Fibroblast of lung (primary cell): ENCODE measurements around the gene DSCAML1. TPM values are rescaled to one million over a fixed set of nuclear protein-coding genes. Genes with fewer than 3 reads are reported as not detected.

ENCODE experiments used
- DNase-seq, 2 donors: peaks; one replicate each; pipeline versions ENCODE4 v3.0.0 to v3.0.0-alpha.2; 2010; ENCODE audit warnings: low read depth in 2 of 2
- H2AFZ ChIP-seq: 2 replicates; pipeline ENCODE4 v1.5.1; 2012; ENCODE audit warnings: low read length, control low read depth, inconsistent platforms
- H3K27ac ChIP-seq: 2 replicates; pipeline ENCODE4 v1.5.1; 2011; ENCODE audit warnings: low read length, control low read depth; ENCODE audit not compliant: insufficient read depth
- H3K27me3 ChIP-seq: 2 replicates; pipeline ENCODE4 v1.5.1; 2011; ENCODE audit warnings: mild to moderate bottlenecking, low read length; ENCODE audit not compliant: control insufficient read depth, insufficient read depth
- H3K36me3 ChIP-seq: 2 replicates; pipeline ENCODE4 v1.5.1; 2011; ENCODE audit warnings: low read length; ENCODE audit not compliant: control insufficient read depth, insufficient read depth
- H3K4me1 ChIP-seq: 2 replicates; pipeline ENCODE4 v1.5.1; 2011; ENCODE audit warnings: low read length; ENCODE audit not compliant: control insufficient read depth, insufficient read depth; ENCODE audit errors: extremely low read depth
- H3K4me2 ChIP-seq: 2 replicates; pipeline ENCODE4 v1.5.1; 2011; ENCODE audit warnings: low read length, control low read depth; ENCODE audit not compliant: insufficient read depth; ENCODE audit errors: extremely low read depth
- H3K4me3 ChIP-seq, 4 experiments: fragments of 200-600 bp in 1 of 4; sonication (generic) in 1 of 4; replicated peaks in 1 of 4; 2 replicates each; pipeline ENCODE4 v1.5.1; 2011 to 2016; ENCODE audit warnings: low read length in 4 of 4, low read depth in 3 of 4, mild to moderate bottlenecking in 3 of 4, control low read depth in 2 of 4, inconsistent platforms in 1 of 4, mixed read lengths in 1 of 4; ENCODE audit not compliant: insufficient read depth in 1 of 4; ENCODE audit errors: control extremely low read depth in 1 of 4
- H3K79me2 ChIP-seq: 2 replicates; pipeline ENCODE4 v1.5.1; 2012; ENCODE audit warnings: mild to moderate bottlenecking, low read length, inconsistent platforms; ENCODE audit not compliant: control insufficient read depth, insufficient read depth
- H3K9ac ChIP-seq: 2 replicates; pipeline ENCODE4 v1.5.1; 2011; ENCODE audit warnings: mild to moderate bottlenecking, low read length, control low read depth; ENCODE audit not compliant: insufficient read depth
- H3K9me3 ChIP-seq: 2 replicates; pipeline ENCODE4 v1.5.1; 2012; ENCODE audit warnings: low read depth, low read length; ENCODE audit not compliant: control insufficient read depth, insufficient read depth
- H4K20me1 ChIP-seq: 2 replicates; pipeline ENCODE4 v1.5.1; 2011; ENCODE audit warnings: low read length; ENCODE audit not compliant: control insufficient read depth, insufficient read depth; ENCODE audit errors: extremely low read depth
- EZH2 ChIP-seq: IDR thresholded peaks from 2 replicates; pipeline ENCODE4 v1.5.1; 2012; ENCODE audit warnings: low read length, control low read depth, mild to moderate bottlenecking; ENCODE audit errors: missing control alignments
- polyA plus RNA-seq, 2 donors: library from polyadenylated mRNA; depleted of rRNA in 1 of 2; stranded (reverse) in 1 of 2; unstranded in 1 of 2; fragments of >200 nt; gene quantifications; 2 replicates each; pipeline ENCODE4 v1.2.1, GENCODE V29; 2011 to 2012; ENCODE audit warnings: missing spikeins in 1 of 2
- total RNA-seq: library from RNA; depleted of rRNA; stranded (reverse); fragments of >200 nt; gene quantifications from 2 replicates; pipeline ENCODE4 v1.2.1, GENCODE V29; 2014
- TF ChIP-seq, protein P1 (sequence below), 2 donors: IDR thresholded peaks in 1 of 2; conservative IDR thresholded peaks in 1 of 2; 1 replicate in 1 of 2; 2 replicates in 1 of 2; pipeline ENCODE4 v1.5.1; 2011 to 2012; ENCODE audit warnings: low read length in 2 of 2, control low read depth in 1 of 2, inconsistent platforms in 1 of 2, low read depth in 1 of 2, mild to moderate bottlenecking in 1 of 2

DSCAML1 gene
- total and polyA plus RNA-seq, 2 donors (not counting 1 experiment from before 2014, with no cell fraction given): not detected

DNA sequence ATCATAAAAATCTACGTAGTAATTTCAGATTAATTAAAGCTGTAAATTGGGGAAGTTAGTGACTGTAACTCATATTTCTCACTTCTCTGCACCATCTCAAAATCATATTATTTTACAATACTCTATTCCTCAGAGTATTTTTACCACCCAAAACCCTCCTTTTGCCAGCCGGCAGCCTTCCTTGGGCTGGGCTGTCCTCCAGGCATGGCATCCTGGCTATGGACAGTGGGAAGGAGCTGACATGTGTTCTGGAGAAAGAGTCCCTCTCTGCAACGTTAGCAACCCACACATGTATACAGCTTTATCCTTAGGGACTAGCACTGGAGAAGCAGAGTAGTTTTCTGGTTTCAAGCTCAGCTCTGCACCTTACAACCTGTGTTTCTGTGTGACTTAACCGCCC is 86.8 kb downstream of the DSCAML1 start:
- TF ChIP-seq, protein P1, sequence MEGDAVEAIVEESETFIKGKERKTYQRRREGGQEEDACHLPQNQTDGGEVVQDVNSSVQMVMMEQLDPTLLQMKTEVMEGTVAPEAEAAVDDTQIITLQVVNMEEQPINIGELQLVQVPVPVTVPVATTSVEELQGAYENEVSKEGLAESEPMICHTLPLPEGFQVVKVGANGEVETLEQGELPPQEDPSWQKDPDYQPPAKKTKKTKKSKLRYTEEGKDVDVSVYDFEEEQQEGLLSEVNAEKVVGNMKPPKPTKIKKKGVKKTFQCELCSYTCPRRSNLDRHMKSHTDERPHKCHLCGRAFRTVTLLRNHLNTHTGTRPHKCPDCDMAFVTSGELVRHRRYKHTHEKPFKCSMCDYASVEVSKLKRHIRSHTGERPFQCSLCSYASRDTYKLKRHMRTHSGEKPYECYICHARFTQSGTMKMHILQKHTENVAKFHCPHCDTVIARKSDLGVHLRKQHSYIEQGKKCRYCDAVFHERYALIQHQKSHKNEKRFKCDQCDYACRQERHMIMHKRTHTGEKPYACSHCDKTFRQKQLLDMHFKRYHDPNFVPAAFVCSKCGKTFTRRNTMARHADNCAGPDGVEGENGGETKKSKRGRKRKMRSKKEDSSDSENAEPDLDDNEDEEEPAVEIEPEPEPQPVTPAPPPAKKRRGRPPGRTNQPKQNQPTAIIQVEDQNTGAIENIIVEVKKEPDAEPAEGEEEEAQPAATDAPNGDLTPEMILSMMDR (conservative IDR thresholded peaks at IDR 0.05 in 1 of 2, IDR thresholded peaks at IDR 0.05 in 1 of 2; ENCODE audit: low read depth in 1 of 2, low read length in 2 of 2): no peak
- TF ChIP-seq EZH2: no peak
- H3K9ac ChIP-seq: no peak overlapping the region
- no peaks in the 10 kb centered on the region for H3K9me3 ChIP-seq
- no peak overlapping the region for H3K4me2 ChIP-seq
- no peaks in the 10 kb centered on the region for H3K79me2 ChIP-seq
- no peak overlapping the region for H3K27ac ChIP-seq
- H2AFZ ChIP-seq: no peak overlapping the region
- no peaks in the 10 kb centered on the region for H3K36me3 ChIP-seq
- H3K4me3 ChIP-seq: no peak overlapping the region
- H3K27me3 ChIP-seq: no peaks in the 10 kb centered on the region
- no peaks in the 10 kb centered on the region for H3K4me1 ChIP-seq
- DNase-seq: no peak
- no peaks in the 10 kb centered on the region for H4K20me1 ChIP-seq

DNA sequence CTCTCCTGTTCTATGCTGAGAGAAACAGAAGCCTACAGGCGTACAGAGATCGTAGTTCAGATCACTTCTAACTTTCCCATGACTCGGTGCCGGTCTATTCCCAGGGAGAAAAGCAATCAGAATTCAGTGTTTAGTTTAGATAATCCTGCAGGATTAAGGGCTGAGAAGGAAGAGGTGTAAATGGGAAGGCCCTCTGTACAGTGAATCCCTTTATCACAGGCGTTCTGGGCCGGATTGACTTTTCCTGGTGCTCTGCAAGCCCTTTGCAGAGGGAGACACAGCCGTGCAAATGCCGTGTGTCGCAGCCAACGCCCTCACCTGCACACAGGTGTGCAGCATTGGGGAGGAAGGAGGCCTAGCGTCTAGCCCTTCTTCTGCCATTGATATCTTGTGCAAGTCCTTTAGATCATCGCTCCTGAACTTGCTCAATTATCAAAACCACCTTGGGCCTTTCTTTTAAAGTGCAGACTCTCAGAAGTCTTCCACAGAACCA is 90.6 kb downstream of the DSCAML1 start:
- no peak for DNase-seq
- Histone ChIP-seq H3K27me3 (no peaks in the 10 kb centered on the region), H3K4me3 (no peak overlapping the region), H3K9me3 (no peaks in the 10 kb centered on the region), H4K20me1 (no peaks in the 10 kb centered on the region), H3K27ac (no peak overlapping the region), H3K36me3 (no peaks in the 10 kb centered on the region), H3K4me1 (no peaks in the 10 kb centered on the region), H3K4me2 (no peak overlapping the region), H3K79me2 (no peaks in the 10 kb centered on the region), H2AFZ (no peak overlapping the region), H3K9ac (no peak overlapping the region)
- no peak for TF ChIP-seq EZH2
- TF ChIP-seq, protein P1 (conservative IDR thresholded peaks at IDR 0.05 in 1 of 2, IDR thresholded peaks at IDR 0.05 in 1 of 2; ENCODE audit: low read depth in 1 of 2, low read length in 2 of 2): no peak

DNA sequence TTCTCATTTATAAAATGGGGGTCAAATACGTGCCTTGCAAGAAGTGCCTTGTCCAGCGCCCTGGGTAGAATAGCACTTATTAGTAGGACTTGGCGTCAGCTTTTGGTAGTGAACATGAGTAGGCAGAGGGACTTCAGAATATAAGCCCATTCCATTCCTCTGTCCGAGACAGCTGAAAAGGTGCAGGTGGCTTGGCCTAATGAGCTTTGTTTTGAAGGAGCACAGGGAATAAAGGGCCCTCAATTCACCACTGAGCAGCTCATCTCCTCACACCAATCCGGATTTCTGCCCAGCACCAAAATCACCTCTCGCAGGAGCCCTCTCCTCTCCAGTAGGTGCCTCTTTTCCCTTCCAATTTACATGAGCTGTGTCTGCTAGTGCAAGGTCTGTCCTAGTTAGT is 91.2 kb downstream of the DSCAML1 start:
- H3K79me2 ChIP-seq: no peaks in the 10 kb centered on the region

More for the DNA sequence above, 91.2 kb downstream of the DSCAML1 start:
- H3K27ac ChIP-seq: no peak overlapping the region
- H3K4me3 ChIP-seq: no peak overlapping the region
- no peak overlapping the region for H3K4me2 ChIP-seq
- H3K36me3 ChIP-seq: no peaks in the 10 kb centered on the region
- no peaks in the 10 kb centered on the region for H3K9me3 ChIP-seq
- H2AFZ ChIP-seq: no peak overlapping the region
- no peaks in the 10 kb centered on the region for H3K27me3 ChIP-seq
- H3K9ac ChIP-seq: no peak overlapping the region
- TF ChIP-seq EZH2: no peak
- TF ChIP-seq, protein P1 (conservative IDR thresholded peaks at IDR 0.05 in 1 of 2, IDR thresholded peaks at IDR 0.05 in 1 of 2; ENCODE audit: low read depth in 1 of 2, low read length in 2 of 2): no peak
- no peak for DNase-seq
- H4K20me1 ChIP-seq: no peaks in the 10 kb centered on the region
- no peaks in the 10 kb centered on the region for H3K4me1 ChIP-seq
